ENCODE data around the gene INTS15. TPM values are rescaled to one million over a fixed set of nuclear protein-coding genes. Genes with fewer than 3 reads are reported as not detected.

The INTS15 gene
- polyA plus RNA-seq, 4 donors: 28.1 to 51.4 (median 35.5) TPM

- no peak for DNase-seq (ENCODE audit: low read depth in 4 of 4, low spot score in 3 of 4)
Observed at GRCh38 chr7:6655636-6656385, 66.0 kb downstream of the INTS15 start.

- DNase-seq (ENCODE audit: low read depth in 4 of 4, low spot score in 3 of 4): no peak
Observed at GRCh38 chr7:6656413-6656812, 66.6 kb downstream of the INTS15 start.

Other genes with a start within 250 kb of the INTS15 start
- gene FAM220A, start 241.1 kb upstream of the INTS15 start, polyA plus RNA-seq (ENCODE audit: insufficient read length in 4 of 4): 10 to 100 TPM; 21.7 to 27.8 (median 24.4) TPM
- 100 to 1,000 TPM; 289 to 321 (median 301) TPM for gene RAC1, start 215.5 kb upstream of the INTS15 start, polyA plus RNA-seq (ENCODE audit: insufficient read length in 4 of 4)
- 10 to 100 TPM; 10.6 to 21.0 (median 14.5) TPM for gene DAGLB, start 142.1 kb upstream of the INTS15 start, polyA plus RNA-seq (ENCODE audit: insufficient read length in 4 of 4)
- gene KDELR2, start 105.9 kb upstream of the INTS15 start, polyA plus RNA-seq (ENCODE audit: insufficient read length in 4 of 4): 100 to 1,000 TPM; 195 to 323 (median 219) TPM
- 1 to 10 TPM in 1 of 4 donors, under 1 TPM in 3; 0.16 to 1.2 (median 0.67) TPM for gene GRID2IP, start 38.6 kb upstream of the INTS15 start, polyA plus RNA-seq (ENCODE audit: insufficient read length in 4 of 4)
- 10 to 100 TPM; 58.3 to 94.5 (median 78.9) TPM for gene ZDHHC4, start 12.6 kb upstream of the INTS15 start, polyA plus RNA-seq (ENCODE audit: insufficient read length in 4 of 4)
- 10 to 100 TPM; 14.8 to 17.8 (median 15.6) TPM for gene ZNF853, start 25.6 kb downstream of the INTS15 start, polyA plus RNA-seq (ENCODE audit: insufficient read length in 4 of 4)
- gene ZNF316, start 47.3 kb downstream of the INTS15 start, polyA plus RNA-seq (ENCODE audit: insufficient read length in 4 of 4): 10 to 100 TPM; 30.6 to 65.8 (median 41.4) TPM
- gene ZNF12, start 116.9 kb downstream of the INTS15 start, polyA plus RNA-seq (ENCODE audit: insufficient read length in 4 of 4): 10 to 100 TPM; 37.3 to 50.4 (median 39.5) TPM
- 1 to 10 TPM in 2 of 4 donors, under 1 TPM in 2; 0.10 to 2.0 (median 1.0) TPM for gene RSPH10B2, start 164.1 kb downstream of the INTS15 start, polyA plus RNA-seq (ENCODE audit: insufficient read length in 4 of 4)
- 10 to 100 TPM; 60.9 to 98.7 (median 64.3) TPM for gene CCZ1B, start 236.3 kb downstream of the INTS15 start, polyA plus RNA-seq (ENCODE audit: insufficient read length in 4 of 4)

Data from left renal pelvis (tissue), 4 donors.